Activated naive CD4-positive, alpha-beta T cell (primary cell): ENCODE results near the gene CCDC127.

Experiments
- DNase-seq, 4 experiments: peaks; one replicate each; lab custom pipeline; 2025; lab: John Stamatoyannopoulos, UW

CCDC127 gene

DNA sequence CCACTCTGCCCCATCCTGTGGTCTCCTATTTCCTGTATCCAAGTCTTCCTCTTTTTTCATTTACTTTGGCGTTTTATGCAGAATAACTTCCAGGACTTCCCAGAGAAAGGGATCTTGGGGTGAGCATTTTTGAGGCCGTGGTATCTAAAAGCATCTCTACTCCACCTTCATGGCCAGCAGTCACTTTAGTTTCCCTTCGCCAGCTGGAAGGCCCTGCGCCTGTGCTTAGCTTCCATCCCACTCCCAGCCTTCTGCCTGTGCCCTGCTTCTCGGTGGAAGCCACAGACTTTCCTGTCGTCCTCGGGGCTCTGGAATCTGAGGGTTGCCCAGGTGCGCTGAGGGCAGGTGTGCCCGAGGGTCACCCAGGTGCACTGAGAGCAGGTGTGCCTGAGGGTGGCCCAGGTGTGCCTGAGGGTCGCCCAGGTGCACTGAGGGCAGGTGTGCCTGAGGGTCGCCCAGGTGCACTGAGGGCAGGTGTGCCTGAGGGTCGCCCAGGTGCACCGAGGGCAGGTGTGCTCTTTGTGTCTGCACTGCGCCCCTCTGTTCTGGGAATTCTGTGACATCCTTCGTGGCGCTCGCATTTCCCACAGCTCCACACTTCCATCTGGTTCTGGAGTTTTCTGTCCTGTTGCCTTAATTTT lies 59.0 kb downstream of the CCDC127 start:
- DNase-seq: no peak

DNA sequence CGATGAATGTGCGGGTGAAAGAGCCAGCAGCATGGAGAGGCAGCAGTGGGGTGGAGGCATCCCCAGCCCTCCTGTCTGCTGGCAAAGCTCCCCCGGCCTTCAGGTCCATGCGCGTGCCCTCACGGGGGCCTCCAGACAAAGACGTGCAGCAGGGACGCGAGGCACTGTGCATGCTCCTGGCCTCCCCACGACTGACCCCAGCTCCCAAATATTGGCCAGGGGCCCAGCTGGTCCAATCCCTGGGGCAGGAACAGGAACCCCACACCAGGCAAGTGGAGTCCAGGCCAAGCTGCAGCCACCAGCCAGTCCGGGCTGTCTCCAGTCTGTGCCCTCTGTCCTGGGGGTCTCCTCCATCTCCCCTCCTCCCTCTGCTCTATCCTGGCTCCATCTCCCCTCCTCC lies 60.2 kb downstream of the CCDC127 start:
- no peak for DNase-seq

DNA sequence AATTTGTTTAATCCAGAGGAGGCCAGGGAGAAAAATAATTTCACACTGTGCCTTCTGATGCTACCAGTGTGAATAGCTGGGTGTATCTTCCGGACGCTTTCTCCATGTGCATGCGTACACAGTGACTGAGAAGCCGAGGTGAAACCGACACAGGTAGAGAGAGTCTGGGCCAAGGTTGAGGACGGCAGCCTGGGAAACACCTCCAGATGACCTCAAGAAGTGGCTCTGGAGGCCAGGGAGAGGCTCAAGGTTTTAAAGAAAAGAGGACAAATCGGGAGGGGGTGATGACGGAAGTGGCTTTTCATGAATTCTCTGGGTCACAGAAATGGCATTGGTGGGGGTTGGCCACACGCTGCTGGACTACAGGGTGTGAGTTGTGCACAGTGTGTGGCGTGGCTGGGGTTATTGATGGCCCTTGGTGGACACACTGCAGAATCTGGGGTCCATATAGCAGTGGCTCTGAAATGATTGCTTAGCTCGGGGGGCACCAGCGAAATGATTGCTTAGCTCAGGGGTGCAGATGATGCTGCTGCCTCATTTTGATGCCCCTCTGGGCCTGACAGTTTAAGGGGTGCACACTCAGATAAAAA lies 60.7 kb downstream of the CCDC127 start:
- no peak for DNase-seq

DNA sequence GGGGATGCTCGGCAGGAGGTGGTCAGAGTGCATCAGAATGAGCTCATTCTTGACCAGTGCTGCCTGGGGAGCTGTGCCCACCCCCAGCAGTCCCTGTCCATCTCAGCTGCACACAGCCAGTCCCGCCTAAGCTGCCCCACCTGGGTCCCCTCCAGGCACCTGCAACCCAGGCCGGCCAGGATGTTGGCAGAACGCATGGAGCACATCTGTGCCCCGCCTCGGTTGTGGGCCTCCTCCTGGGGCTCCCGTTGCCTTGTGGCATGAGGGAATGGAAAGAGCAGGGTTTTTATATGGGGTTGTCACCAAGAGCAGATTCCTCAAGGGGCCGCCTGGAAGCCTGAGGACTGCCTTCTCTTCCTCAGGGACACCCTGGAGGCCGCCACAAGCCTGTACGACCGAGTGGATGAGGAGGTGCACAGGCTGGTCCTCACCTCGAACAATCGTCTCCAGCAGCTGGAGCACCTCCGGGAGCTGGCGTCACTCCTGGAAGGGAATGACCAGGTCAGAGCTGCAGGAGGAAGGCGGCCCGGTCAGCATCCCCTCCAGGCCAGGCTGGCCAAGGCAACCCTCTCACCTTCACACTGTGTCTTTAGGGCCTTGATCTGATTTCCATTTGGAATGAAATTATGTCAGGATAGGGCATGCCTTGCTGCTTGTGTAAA lies 61.4 kb downstream of the CCDC127 start:
- DNase-seq: no peak

DNA sequence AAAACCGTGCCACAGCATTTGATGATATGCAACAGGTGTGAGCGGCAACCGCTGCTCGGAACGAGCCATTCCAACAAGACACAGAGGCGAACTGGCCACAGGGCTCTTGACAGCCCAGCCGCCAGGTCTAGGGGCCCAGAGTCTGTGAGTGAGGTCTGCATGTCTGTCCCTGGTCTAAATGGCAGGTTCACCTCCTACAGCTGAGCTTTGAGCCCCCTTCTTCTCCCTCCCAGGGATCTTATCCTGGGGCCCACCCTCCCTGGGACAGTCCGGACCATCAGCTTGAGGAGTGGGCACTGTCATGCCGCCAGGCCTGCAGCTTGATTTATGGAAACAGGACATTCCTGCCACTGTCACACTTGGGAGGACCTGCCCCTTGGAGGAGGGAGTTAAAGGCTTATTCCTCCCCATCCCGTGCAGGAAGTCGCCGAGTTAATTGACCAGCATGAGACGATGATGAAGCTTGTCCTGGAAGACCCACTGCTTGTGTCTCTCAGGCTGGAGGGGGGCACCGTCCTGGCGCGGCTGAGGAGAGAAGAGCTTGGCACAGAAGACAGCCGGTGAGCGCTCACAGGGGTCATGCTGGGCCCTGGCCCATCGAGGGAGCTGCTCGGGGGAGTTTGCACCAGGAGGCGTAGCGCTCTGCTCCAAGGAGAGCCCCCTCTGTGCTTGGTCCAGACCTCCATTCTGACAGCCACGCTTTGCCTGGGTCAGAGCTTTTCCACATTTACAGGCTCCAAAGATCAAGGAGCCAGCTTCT lies 62.1 kb downstream of the CCDC127 start:
- no peak for DNase-seq

DNA sequence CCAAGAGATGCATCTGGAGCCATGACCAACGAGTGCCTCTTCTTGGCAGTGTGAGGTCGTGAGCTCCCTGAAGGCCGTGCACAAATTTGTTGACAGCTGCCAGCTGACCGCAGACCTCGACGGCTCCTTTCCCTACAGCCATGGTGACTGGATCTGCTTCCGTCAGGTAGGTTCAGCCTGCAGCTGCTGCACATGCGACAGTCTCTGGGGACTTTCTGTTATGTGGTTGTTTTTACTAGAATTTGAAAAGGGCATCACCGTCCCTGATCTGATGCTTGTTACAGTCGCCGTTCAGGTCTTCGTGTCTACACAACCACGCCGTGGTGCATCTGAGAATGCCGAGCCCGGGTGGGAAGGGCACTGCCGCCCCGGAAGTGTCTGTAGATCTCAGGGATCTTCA lies 63.1 kb downstream of the CCDC127 start:
- no peak for DNase-seq

DNA sequence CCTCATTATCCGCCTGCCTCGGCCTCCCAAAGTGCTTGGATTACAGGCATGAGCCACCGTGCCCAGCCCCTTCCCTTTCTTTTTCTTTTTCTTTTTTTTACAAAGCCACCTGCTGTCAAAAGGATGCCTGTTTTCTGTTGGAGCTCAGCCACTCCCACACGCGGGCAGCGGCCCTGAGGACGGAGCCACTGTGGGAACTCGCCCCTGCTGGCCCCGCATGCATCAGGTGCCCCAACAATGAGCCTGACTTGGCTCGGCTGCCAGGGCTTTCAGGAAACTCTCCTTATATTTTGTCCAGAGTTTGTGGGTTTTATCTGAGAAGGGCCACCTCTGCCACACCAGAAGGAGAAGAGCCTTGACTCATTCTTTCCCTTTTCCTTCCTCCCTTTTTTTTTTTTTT lies 63.7 kb downstream of the CCDC127 start:
- DNase-seq: no peak

DNA sequence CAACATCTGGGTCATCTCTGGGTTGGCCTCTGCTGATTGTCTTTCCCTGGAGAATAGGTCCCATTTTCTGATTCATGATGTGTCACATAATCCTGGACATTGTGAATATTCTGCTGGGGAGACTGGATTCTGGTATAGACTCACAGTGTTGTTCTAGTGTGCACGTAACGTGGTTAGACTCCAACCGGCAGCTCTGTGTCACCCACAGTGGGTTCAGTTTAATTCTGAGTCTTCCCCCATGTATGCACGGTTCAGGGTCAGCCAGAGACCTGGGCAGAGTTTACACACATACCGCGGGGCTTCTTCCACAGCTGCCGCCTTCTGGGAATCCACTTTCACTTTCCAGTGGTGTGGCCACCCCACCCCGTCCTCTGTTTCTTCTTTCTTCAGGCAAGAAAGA lies 64.7 kb downstream of the CCDC127 start:
- DNase-seq: no peak

DNA sequence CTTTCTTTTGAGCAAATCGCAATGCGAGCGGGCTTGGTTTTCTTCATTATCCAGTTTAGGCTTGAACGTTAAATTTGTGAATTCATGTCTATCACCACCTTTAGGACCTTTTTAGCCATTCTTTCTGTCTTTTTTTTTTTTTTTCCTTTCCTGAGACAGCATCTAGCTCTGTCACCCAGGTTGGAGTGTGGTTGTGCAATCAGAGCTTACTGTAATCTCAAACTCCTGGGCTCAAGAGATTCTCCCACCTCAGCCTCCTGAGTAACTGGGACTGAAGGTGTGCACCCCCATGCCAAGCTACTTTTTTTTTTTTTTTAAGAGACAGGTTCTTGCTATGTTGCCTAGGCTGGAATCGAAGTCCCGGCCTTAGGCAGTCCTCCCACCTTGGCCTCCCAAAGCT lies 65.9 kb downstream of the CCDC127 start:
- no peak for DNase-seq

DNA sequence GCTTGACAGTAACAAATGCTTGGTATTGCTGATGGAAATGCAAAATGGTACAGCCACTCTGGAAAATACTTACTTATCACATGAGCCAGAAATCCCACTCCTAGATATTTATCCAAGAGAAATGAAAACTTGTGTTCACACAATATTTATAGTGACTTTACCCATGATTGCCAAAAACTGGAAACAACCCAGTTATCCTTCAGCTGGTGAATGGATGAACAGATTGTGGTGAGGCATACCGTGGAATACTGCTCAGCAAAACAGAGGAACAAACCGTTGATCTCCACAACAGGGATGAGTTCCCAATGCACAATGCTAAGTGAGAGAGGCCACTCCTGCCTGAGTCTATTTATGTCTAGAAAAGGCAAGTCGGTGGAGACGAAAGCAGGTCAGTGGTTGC lies 67.2 kb downstream of the CCDC127 start:
- no peak for DNase-seq

DNA sequence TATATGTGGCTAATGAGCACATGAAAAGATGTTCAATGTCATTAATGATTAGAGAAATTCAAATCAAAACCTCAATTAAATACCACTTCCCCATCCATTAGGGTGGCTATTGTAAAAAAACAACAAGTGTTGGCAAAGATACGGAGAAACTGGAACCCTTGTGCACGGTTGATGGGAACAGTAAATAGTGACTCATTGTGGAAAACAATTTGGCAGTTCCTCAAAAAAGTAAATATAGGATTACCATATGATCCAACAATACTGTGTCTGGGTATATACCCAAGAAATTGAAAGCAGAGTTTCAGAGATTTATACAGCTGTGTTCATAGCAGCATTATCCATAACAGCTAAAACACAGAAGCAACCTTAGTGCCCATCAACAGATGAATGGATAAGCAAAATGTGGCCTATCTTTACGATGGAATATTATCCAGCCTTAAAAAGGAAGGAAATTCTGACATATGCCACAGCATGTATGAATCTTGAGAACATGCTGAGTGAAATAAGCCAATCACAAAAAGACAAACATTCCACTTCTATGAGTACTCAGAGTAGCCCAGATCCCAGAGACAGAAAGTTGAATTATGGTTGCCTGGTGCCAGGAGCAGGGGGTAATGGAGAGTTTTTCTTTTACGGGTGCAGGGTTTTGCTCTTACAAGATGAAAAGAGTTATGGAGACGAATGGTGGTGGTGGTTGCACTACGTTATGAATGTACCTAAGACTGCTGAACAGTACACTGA lies 68.0 kb downstream of the CCDC127 start:
- no peak for DNase-seq

DNA sequence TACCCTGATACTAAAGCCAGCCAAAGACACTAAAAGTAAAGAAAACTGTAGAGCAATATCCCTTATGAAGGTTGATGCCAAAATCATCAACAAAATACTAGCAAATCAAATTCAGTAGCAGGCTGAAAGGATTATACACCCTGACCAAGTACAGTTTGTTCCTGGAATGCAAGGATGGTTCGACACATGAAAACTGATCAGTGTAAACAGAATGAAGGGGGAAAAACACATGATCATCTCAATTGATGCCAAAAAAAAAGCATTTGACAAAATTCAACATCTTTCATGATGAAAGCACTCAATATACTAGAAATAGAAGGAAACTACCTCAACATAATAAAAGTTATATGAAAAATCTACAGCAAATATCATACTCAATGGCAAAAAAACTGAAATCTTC lies 70.2 kb downstream of the CCDC127 start:
- no peak for DNase-seq
